Panc1 (cell line): ENCODE results near the gene TSSK1B. TPM values are rescaled to one million over a fixed set of nuclear protein-coding genes. Genes with fewer than 3 reads are reported as not detected.

Experiments used
- ATAC-seq: fragments of 200-7000 bp; cut with Tn5 transposase; 2 replicates; pipeline ENCODE4 v1.9.1; 2020; ENCODE audit warnings: mild to moderate bottlenecking, moderate library complexity
- BruUV-seq: library from RNA; stranded (reverse); fragments of 400-500 nt; replicated peaks from 2 replicates; lab custom pipeline; 2021; lab: Mats Ljungman, UMichigan
- CTCF ChIA-PET: fragments of 300-600 bp; sonication (Branson Sonifier 250); formaldehyde crosslinking; loops from one replicate; lab custom pipeline; 2022; ENCODE audit warnings: antibody characterized with exemption; lab: Charles Lee
- POLR2A ChIA-PET: fragments of 300-600 bp; sonication (Branson Sonifier 250); formaldehyde crosslinking; loops from one replicate; lab custom pipeline; 2022; ENCODE audit warnings: antibody characterized with exemption; lab: Charles Lee
- DNase-seq: peaks from one replicate; pipeline ENCODE4 v3.0.0-alpha.2; 2010; ENCODE audit warnings: low read depth, low spot score
- H3K27ac ChIP-seq: 2 replicates; pipeline ENCODE4 v1.5.1; 2011; ENCODE audit warnings: mild to moderate bottlenecking, low read length, inconsistent platforms
- H3K27me3 ChIP-seq: fragments of 200-500 bp; sonication (Bioruptor generic); 2 replicates; pipeline ENCODE4 v1.6.0; 2014; ENCODE audit warnings: low read length, inconsistent platforms; ENCODE audit not compliant: control insufficient read depth, insufficient read depth
- H3K36me3 ChIP-seq: fragments of 200-500 bp; sonication (Bioruptor generic); 2 replicates; pipeline ENCODE4 v1.5.1; 2014; ENCODE audit warnings: inconsistent platforms, mild to moderate bottlenecking, low read length, moderate library complexity; ENCODE audit not compliant: control insufficient read depth, insufficient read depth
- H3K4me1 ChIP-seq: 2 replicates; pipeline ENCODE4 v1.5.1; 2011; ENCODE audit warnings: inconsistent platforms, mild to moderate bottlenecking, low read length, moderate library complexity; ENCODE audit not compliant: control insufficient read depth, insufficient read depth
- H3K4me3 ChIP-seq, 2 experiments: 2 replicates each; pipeline ENCODE4 v1.5.1; 2011 to 2012; ENCODE audit warnings: low read depth in 2 of 2, low read length in 2 of 2, mild to moderate bottlenecking in 2 of 2, inconsistent platforms in 1 of 2, moderate library complexity in 1 of 2
- H3K9me3 ChIP-seq: fragments of 200-500 bp; sonication (Bioruptor generic); 2 replicates; pipeline ENCODE4 v1.5.1; 2014; ENCODE audit warnings: low read depth, mild to moderate bottlenecking, inconsistent platforms, low read length, moderate library complexity; ENCODE audit not compliant: control insufficient read depth, insufficient read depth
- POLR2AphosphoS5 ChIP-seq: IDR thresholded peaks from 2 replicates; pipeline ENCODE4 v1.6.1; 2012; ENCODE audit warnings: mild to moderate bottlenecking, low read depth, low read length, moderate library complexity
- SIN3A ChIP-seq: IDR thresholded peaks from 2 replicates; pipeline ENCODE4 v1.6.1; 2012; ENCODE audit warnings: low read depth, mild to moderate bottlenecking, low read length, moderate library complexity, borderline replicate concordance; ENCODE audit not compliant: insufficient read depth
- TCF7L2 ChIP-seq: IDR thresholded peaks from 2 replicates; pipeline ENCODE4 v1.6.1; 2011; ENCODE audit warnings: mild to moderate bottlenecking, low read depth, low read length, inconsistent platforms
- in situ Hi-C: cut with HindIII; loops from 2 replicates; pipeline ENCODE4 v1.10.0; 2016; ENCODE audit warnings: low sequenced_read_pairs, low pct_unique_long_range_greater_than_20kb
- intact Hi-C: fragments of 100-400 bp; cut with micrococcal nuclease; formaldehyde crosslinking; loops from one replicate; pipeline ENCODE4 v1.10.0; 2022; ENCODE audit not compliant: unreplicated experiment
- total RNA-seq: library from RNA; stranded (reverse); gene quantifications from one replicate; pipeline ENCODE4 v1.2.1, GENCODE V29; 2021; ENCODE audit not compliant: unreplicated experiment
- TF ChIP-seq, protein P1 (sequence below), 2 experiments: IDR thresholded peaks; 2 replicates each; pipeline ENCODE4 v1.6.1; 2011 to 2012; ENCODE audit warnings: low read depth in 2 of 2, control low read depth in 1 of 2, low read length in 1 of 2, mild to moderate bottlenecking in 1 of 2, moderate library complexity in 1 of 2; ENCODE audit not compliant: insufficient read depth in 1 of 2
- TF ChIP-seq, protein P2 (sequence below): fragments of 450-650 bp; IDR thresholded peaks from 2 replicates; pipeline ENCODE4 v1.5.1; 2017; ENCODE audit warnings: mild to moderate bottlenecking

The TSSK1B gene
- total RNA-seq, 1 experiment from 2014 or later, result not detected

DNA sequence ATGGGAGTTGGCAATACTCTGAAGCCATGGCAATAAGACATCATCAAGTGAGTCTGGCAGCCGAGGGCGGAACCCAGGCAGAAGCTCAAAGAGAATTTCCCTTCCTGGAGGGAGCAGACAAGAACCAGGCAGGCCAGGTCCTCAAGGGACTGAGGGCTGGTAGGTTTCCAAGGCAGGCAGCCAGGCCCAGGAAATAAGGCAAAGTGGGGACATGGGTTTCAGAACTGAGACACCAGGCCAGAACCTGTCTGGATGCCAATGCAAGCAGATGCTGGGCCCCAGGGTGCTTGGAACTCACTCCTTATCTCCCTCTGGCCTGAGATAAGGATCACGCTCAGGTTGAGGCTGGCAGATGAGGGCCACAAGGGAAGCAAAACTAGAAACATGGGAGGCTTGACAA is 8.9 kb downstream of the TSSK1B start:
- H3K27ac ChIP-seq, result no peak overlapping the region
- no TSS peak for BruUV-seq

DNA sequence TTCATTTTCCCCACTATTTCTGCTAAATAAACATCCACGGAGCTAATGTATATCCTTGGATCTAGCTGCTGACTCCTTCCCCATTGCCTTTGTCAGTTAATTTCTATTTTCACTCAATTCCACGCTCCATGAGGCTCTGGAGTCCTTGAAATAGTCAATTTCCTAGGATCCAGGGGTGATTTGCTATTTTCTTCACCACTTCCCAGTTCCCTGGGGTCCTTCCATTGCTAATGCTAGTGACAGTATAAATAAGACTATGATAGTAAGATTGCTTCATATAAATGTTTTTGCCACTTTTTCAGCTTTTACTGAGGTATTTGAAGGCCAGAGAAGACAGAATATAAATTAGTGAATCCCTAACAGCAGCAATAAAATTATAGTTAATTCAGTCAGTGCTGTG is 13.1 kb downstream of the TSSK1B start:
- H3K4me1 ChIP-seq, result no peaks in the 10 kb centered on the region
- H3K36me3 ChIP-seq, result no peaks in the 10 kb centered on the region
- no peak for TF ChIP-seq POLR2AphosphoS5
- TF ChIP-seq, protein P1, sequence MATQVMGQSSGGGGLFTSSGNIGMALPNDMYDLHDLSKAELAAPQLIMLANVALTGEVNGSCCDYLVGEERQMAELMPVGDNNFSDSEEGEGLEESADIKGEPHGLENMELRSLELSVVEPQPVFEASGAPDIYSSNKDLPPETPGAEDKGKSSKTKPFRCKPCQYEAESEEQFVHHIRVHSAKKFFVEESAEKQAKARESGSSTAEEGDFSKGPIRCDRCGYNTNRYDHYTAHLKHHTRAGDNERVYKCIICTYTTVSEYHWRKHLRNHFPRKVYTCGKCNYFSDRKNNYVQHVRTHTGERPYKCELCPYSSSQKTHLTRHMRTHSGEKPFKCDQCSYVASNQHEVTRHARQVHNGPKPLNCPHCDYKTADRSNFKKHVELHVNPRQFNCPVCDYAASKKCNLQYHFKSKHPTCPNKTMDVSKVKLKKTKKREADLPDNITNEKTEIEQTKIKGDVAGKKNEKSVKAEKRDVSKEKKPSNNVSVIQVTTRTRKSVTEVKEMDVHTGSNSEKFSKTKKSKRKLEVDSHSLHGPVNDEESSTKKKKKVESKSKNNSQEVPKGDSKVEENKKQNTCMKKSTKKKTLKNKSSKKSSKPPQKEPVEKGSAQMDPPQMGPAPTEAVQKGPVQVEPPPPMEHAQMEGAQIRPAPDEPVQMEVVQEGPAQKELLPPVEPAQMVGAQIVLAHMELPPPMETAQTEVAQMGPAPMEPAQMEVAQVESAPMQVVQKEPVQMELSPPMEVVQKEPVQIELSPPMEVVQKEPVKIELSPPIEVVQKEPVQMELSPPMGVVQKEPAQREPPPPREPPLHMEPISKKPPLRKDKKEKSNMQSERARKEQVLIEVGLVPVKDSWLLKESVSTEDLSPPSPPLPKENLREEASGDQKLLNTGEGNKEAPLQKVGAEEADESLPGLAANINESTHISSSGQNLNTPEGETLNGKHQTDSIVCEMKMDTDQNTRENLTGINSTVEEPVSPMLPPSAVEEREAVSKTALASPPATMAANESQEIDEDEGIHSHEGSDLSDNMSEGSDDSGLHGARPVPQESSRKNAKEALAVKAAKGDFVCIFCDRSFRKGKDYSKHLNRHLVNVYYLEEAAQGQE (IDR thresholded peaks at IDR 0.05; ENCODE audit: insufficient read depth in 1 of 2, low read depth in 2 of 2, low read length in 1 of 2), result no peak
- TF ChIP-seq SIN3A, result no peak
- no peak for TF ChIP-seq TCF7L2
- TF ChIP-seq, protein P2, sequence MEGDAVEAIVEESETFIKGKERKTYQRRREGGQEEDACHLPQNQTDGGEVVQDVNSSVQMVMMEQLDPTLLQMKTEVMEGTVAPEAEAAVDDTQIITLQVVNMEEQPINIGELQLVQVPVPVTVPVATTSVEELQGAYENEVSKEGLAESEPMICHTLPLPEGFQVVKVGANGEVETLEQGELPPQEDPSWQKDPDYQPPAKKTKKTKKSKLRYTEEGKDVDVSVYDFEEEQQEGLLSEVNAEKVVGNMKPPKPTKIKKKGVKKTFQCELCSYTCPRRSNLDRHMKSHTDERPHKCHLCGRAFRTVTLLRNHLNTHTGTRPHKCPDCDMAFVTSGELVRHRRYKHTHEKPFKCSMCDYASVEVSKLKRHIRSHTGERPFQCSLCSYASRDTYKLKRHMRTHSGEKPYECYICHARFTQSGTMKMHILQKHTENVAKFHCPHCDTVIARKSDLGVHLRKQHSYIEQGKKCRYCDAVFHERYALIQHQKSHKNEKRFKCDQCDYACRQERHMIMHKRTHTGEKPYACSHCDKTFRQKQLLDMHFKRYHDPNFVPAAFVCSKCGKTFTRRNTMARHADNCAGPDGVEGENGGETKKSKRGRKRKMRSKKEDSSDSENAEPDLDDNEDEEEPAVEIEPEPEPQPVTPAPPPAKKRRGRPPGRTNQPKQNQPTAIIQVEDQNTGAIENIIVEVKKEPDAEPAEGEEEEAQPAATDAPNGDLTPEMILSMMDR, result no peak
- peaks cover 2% of the 10 kb centered on the region for H3K27me3 ChIP-seq
- intact Hi-C loops (no loop called here), in situ Hi-C loops (no loop called here)
- H3K9me3 ChIP-seq, result no peaks in the 10 kb centered on the region
- H3K27ac ChIP-seq, result no peak overlapping the region
- ChIA-PET CTCF (no interaction called here), POLR2A (no interaction called here)
- no TSS peak for BruUV-seq
- no peak overlapping the region for H3K4me3 ChIP-seq
- ATAC-seq, result no peak
- DNase-seq, result no peak

More for the DNA sequence above, 8.9 kb downstream of the TSSK1B start:
- in situ Hi-C loops (no loop called here), intact Hi-C loops (no loop called here)
- TF ChIP-seq TCF7L2 (no peak), POLR2AphosphoS5 (no peak), SIN3A (no peak)
- TF ChIP-seq, protein P2, result no peak
- TF ChIP-seq, protein P1 (IDR thresholded peaks at IDR 0.05; ENCODE audit: insufficient read depth in 1 of 2, low read depth in 2 of 2, low read length in 1 of 2), result no peak
- ChIA-PET CTCF (no interaction called here), POLR2A (no interaction called here)
- Histone ChIP-seq H3K27me3 (peaks cover 4% of the 10 kb centered on the region), H3K4me3 (no peak overlapping the region), H3K36me3 (no peaks in the 10 kb centered on the region), H3K9me3 (no peaks in the 10 kb centered on the region), H3K4me1 (no peaks in the 10 kb centered on the region)
- DNase-seq (no peak), ATAC-seq (no peak)
